HL-60/S4 treated with retinoic acid at 250 ng/mL for 4 days and 3 days (cell line): ENCODE measurements around the gene RBM34.

Source experiments
- in situ Hi-C: fragments of 300-500 bp; cut with MboI; formaldehyde crosslinking; loops from 2 replicates; pipeline ENCODE4 v1.7.0; 2022; ENCODE audit warnings: low sequenced_read_pairs

The RBM34 gene

GRCh38 chr1:235156265-235156664 is 4.8 kb downstream of the RBM34 start:
- in situ Hi-C loops = no loop called here

- in situ Hi-C loops = no loop called here
Observed at GRCh38 chr1:235152235-235152634, 8.8 kb downstream of the RBM34 start.

- in situ Hi-C loops = no loop called here
Observed at GRCh38 chr1:235151033-235151432, 10.0 kb downstream of the RBM34 start.

GRCh38 chr1:235149824-235150223 is 11.2 kb downstream of the RBM34 start:
- in situ Hi-C loops = no loop called here

- in situ Hi-C loops = no loop called here
Observed at GRCh38 chr1:235147269-235147668, 13.8 kb downstream of the RBM34 start.

- in situ Hi-C loops = no loop called here
Observed at GRCh38 chr1:235145639-235146038, 15.4 kb downstream of the RBM34 start.

GRCh38 chr1:235142991-235143390 is 18.1 kb downstream of the RBM34 start:
- in situ Hi-C loops = no loop called here

GRCh38 chr1:235139315-235139714 is 21.7 kb downstream of the RBM34 start:
- in situ Hi-C loops = no loop called here

GRCh38 chr1:235138821-235139220 is 22.2 kb downstream of the RBM34 start:
- in situ Hi-C loops = no loop called here

- in situ Hi-C loops = no loop called here
Observed at GRCh38 chr1:235136111-235136510, 24.9 kb downstream of the RBM34 start.

GRCh38 chr1:235134171-235134570 is 26.9 kb downstream of the RBM34 start:
- in situ Hi-C loops = no loop called here

GRCh38 chr1:235133086-235133485 is 28.0 kb downstream of the RBM34 start:
- in situ Hi-C loops = no loop called here

- in situ Hi-C loops = no loop called here
Observed at GRCh38 chr1:235131961-235132360, 29.1 kb downstream of the RBM34 start.

- in situ Hi-C loops = no loop called here
Observed at GRCh38 chr1:235130766-235131270, 30.2 kb downstream of the RBM34 start.

- in situ Hi-C loops = no loop called here
Observed at GRCh38 chr1:235129774-235130570, 31.1 kb downstream of the RBM34 start.

- in situ Hi-C loops = no loop called here
Observed at GRCh38 chr1:235128456-235129328, 32.4 kb downstream of the RBM34 start, which contains the start of gene TOMM20. Gene TOMM20 (minus strand): TSS chr1:235128837. CDS start chr1:235128715, 122 bp downstream.

- in situ Hi-C loops = no loop called here
Observed at GRCh38 chr1:235127732-235128455, 33.2 kb downstream of the RBM34 start.

- in situ Hi-C loops = no loop called here
Observed at GRCh38 chr1:235127203-235127602, 33.8 kb downstream of the RBM34 start.

GRCh38 chr1:235124665-235125064 is 36.4 kb downstream of the RBM34 start:
- in situ Hi-C loops = no loop called here

GRCh38 chr1:235124111-235124510 is 36.9 kb downstream of the RBM34 start:
- in situ Hi-C loops = no loop called here

- in situ Hi-C loops = no loop called here
Observed at GRCh38 chr1:235122348-235122747, 38.7 kb downstream of the RBM34 start.
